ENCODE data around the gene ELL2. TPM values are rescaled to one million over a fixed set of nuclear protein-coding genes. Genes with fewer than 3 reads are reported as not detected.

ELL2 gene
- polyA plus RNA-seq, 1 donor (not counting 4 experiments of a cell fraction or from before 2014, with no cell fraction given), result 100 TPM

GRCh38 chr5:95901676-95902627 is 59.7 kb downstream of the ELL2 start:
- TF ChIP-seq EZH2 (IDR thresholded peaks at IDR 0.05; ENCODE audit: low read length) (no peak), CTCF (optimal IDR thresholded peaks at IDR 0.05 in 1 of 3, IDR thresholded peaks at IDR 0.05 in 1 of 3, conservative IDR thresholded peaks at IDR 0.05 in 1 of 3; ENCODE audit: extremely low read depth in 1 of 3, insufficient read depth in 2 of 3, low read length in 3 of 3) (no peak)
- FAIRE-seq, result peak; percentile 88
- H3K9me3 ChIP-seq (ENCODE audit: control insufficient read depth, low read depth, low read length), result no peaks in the 10 kb centered on the region
- H3K4me3 ChIP-seq (ENCODE audit: control insufficient read depth in 2 of 3, extremely low read depth in 1 of 3, insufficient read depth in 2 of 3, low read depth in 1 of 3, low read length in 3 of 3), result no peak overlapping the region
- DNase-seq (ENCODE audit: low read depth, low spot score), result no peak
- peak overlapping the region; percentile 42 for H3K4me2 ChIP-seq (ENCODE audit: control insufficient read depth, extremely low read depth, insufficient read depth, low read depth, low read length)
- H3K36me3 ChIP-seq (ENCODE audit: control insufficient read depth in 2 of 2, extremely low read depth in 1 of 2, insufficient read depth in 2 of 2, low read length in 2 of 2), result peaks cover 18 to 55% of the 10 kb centered on the region in 2 experiments
- peak overlapping the region; percentile 16 for H3K9ac ChIP-seq (ENCODE audit: control insufficient read depth, extremely low read depth, insufficient read depth, low read length)
- no peaks in the 10 kb centered on the region for H3K27me3 ChIP-seq (ENCODE audit: control insufficient read depth, extremely low read depth, insufficient read depth, low read length)
- no peaks in the 10 kb centered on the region for H4K20me1 ChIP-seq (ENCODE audit: control insufficient read depth, extremely low read depth, insufficient read depth, low read length)
- peaks cover 18% of the 10 kb centered on the region for H3K4me1 ChIP-seq (ENCODE audit: control insufficient read depth, extremely low read depth, insufficient read depth, low read length)
- dilution Hi-C loops (cut with MboI; ENCODE audit: extremely low pct_ligation_motif_present, low sequenced_read_pairs), result no loop called here
- peak overlapping the region; percentile 84 for H3K27ac ChIP-seq (ENCODE audit: control insufficient read depth, insufficient read depth, low read length)
- no peaks in the 10 kb centered on the region for H3K9me1 ChIP-seq (ENCODE audit: control insufficient read depth, extremely low read depth, insufficient read depth, low read length)
- H3K79me2 ChIP-seq (ENCODE audit: control insufficient read depth, insufficient read depth, low read length), result peaks cover 44% of the 10 kb centered on the region
- no peak overlapping the region for H2AFZ ChIP-seq (ENCODE audit: control insufficient read depth, low read length)

GRCh38 chr5:95900383-95900958 is 61.2 kb downstream of the ELL2 start:
- Histone ChIP-seq H3K9me1 (ENCODE audit: control insufficient read depth, extremely low read depth, insufficient read depth, low read length) (no peaks in the 10 kb centered on the region), H3K4me1 (ENCODE audit: control insufficient read depth, extremely low read depth, insufficient read depth, low read length) (peaks cover 18% of the 10 kb centered on the region), H3K9me3 (ENCODE audit: control insufficient read depth, low read depth, low read length) (no peaks in the 10 kb centered on the region), H3K4me3 (ENCODE audit: control insufficient read depth in 2 of 3, extremely low read depth in 1 of 3, insufficient read depth in 2 of 3, low read depth in 1 of 3, low read length in 3 of 3) (no peak overlapping the region), H4K20me1 (ENCODE audit: control insufficient read depth, extremely low read depth, insufficient read depth, low read length) (no peaks in the 10 kb centered on the region), H2AFZ (ENCODE audit: control insufficient read depth, low read length) (no peak overlapping the region), H3K36me3 (ENCODE audit: control insufficient read depth in 2 of 2, extremely low read depth in 1 of 2, insufficient read depth in 2 of 2, low read length in 2 of 2) (peaks cover 27 to 62% of the 10 kb centered on the region in 2 experiments), H3K27ac (ENCODE audit: control insufficient read depth, insufficient read depth, low read length) (peak overlapping the region; percentile 84), H3K4me2 (ENCODE audit: control insufficient read depth, extremely low read depth, insufficient read depth, low read depth, low read length) (no peak overlapping the region), H3K79me2 (ENCODE audit: control insufficient read depth, insufficient read depth, low read length) (peaks cover 39% of the 10 kb centered on the region), H3K9ac (ENCODE audit: control insufficient read depth, extremely low read depth, insufficient read depth, low read length) (no peak overlapping the region), H3K27me3 (ENCODE audit: control insufficient read depth, extremely low read depth, insufficient read depth, low read length) (no peaks in the 10 kb centered on the region)
- no peak for TF ChIP-seq EZH2 (IDR thresholded peaks at IDR 0.05; ENCODE audit: low read length)
- no peak for TF ChIP-seq CTCF (optimal IDR thresholded peaks at IDR 0.05 in 1 of 3, IDR thresholded peaks at IDR 0.05 in 1 of 3, conservative IDR thresholded peaks at IDR 0.05 in 1 of 3; ENCODE audit: extremely low read depth in 1 of 3, insufficient read depth in 2 of 3, low read length in 3 of 3)
- no peak for DNase-seq (ENCODE audit: low read depth, low spot score)
- dilution Hi-C loops (cut with MboI; ENCODE audit: extremely low pct_ligation_motif_present, low sequenced_read_pairs), result no loop called here
- FAIRE-seq, result no peak
